Urinary bladder (tissue), 4 donors: ENCODE data around the gene EXOC3. TPM values are rescaled to one million over a fixed set of nuclear protein-coding genes. Genes with fewer than 3 reads are reported as not detected.

Experiments used
- DNase-seq: peaks from one replicate; pipeline ENCODE4 v3.0.0-alpha.2; 2015; ENCODE audit errors: extremely low spot score
- H3K27ac ChIP-seq: one replicate; pipeline ENCODE4 v1.5.1; 2013; ENCODE audit warnings: low read depth, mild to moderate bottlenecking, moderate library complexity
- H3K36me3 ChIP-seq: one replicate; pipeline ENCODE4 v1.6.1; 2013; ENCODE audit warnings: mild to moderate bottlenecking, moderate library complexity; ENCODE audit not compliant: insufficient read depth
- H3K4me1 ChIP-seq: one replicate; pipeline ENCODE4 v1.6.1; 2013; ENCODE audit warnings: mild to moderate bottlenecking, moderate library complexity; ENCODE audit not compliant: insufficient read depth
- H3K4me3 ChIP-seq: one replicate; pipeline ENCODE4 v1.5.1; 2013; ENCODE audit warnings: low read depth, low read length
- WGBS: extraction: QIAGEN DNeasy Blood & Tissue Kit; methylation state at CpG from one replicate; pipeline ENCODE4 v1.1.7; 2013; 5-methylcytosine and 5-hydroxymethylcytosine counted together
- polyA plus RNA-seq: library from polyadenylated mRNA; stranded (reverse); fragments of 200-250 nt; gene quantifications from one replicate; pipeline ENCODE4 v1.2.3, GENCODE V29; 2013
- total RNA-seq: library from RNA; depleted of rRNA; stranded (reverse); fragments of >200 nt; gene quantifications from one replicate; pipeline ENCODE4 v1.2.3, GENCODE V29; 2014
- donor health status: healthy with polysubstance abuse.
- donor health status: healthy.

The EXOC3 gene
- total and polyA plus RNA-seq, 2 donors = 31.7 to 61.4 TPM

GRCh38 chr5:475704-476101 is 32.7 kb downstream of the EXOC3 start:
- WGBS = 60% methylated on average over 8 of the region's 8 CpGs
- no peak for DNase-seq
- Histone ChIP-seq H3K36me3 (no peaks in the 10 kb centered on the region), H3K4me1 (peaks cover 3% of the 10 kb centered on the region), H3K27ac (no peak overlapping the region), H3K4me3 (no peak overlapping the region)

DNA sequence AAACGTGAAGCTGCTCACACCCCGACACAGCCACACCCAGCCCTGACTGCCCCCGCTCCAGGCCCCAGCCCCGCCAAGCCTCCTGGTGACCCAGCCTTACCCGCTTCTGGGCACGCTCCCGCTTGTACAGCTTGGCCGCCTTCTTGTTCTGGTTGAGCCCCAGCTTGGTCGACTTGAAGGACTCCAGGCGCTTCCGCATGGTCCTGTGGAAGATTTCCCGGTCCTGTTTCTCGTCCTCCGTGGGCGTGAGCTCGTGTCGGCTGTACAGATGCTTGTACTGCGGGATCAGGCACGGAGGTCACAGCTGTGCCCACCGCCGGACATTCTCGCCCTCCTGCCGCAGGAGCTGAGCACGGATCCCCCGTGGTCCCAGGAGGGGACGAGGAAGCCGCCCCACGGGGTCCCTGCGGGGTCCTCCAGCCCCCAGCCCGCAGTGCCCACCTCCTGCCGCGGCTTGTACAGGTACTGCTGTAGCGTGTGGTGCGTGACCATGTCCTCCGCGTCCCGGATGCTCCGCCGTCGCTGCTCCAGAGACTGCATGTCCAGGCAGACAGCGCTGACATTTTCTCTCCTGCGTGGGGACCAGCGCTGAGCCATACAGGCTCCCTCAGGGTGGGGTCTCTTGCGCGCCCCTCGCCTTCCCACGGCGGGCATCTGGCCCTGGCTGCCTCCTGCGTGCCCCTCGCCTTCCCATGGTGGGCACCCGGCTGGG is 33.3 kb downstream of the EXOC3 start:
- H3K4me3 ChIP-seq = no peak overlapping the region
- WGBS = 78% methylated on average over 51 of the region's 51 CpGs
- DNase-seq = no peak
- H3K27ac ChIP-seq = no peak overlapping the region
- H3K4me1 ChIP-seq = peaks cover 3% of the 10 kb centered on the region
- H3K36me3 ChIP-seq = no peaks in the 10 kb centered on the region

DNA sequence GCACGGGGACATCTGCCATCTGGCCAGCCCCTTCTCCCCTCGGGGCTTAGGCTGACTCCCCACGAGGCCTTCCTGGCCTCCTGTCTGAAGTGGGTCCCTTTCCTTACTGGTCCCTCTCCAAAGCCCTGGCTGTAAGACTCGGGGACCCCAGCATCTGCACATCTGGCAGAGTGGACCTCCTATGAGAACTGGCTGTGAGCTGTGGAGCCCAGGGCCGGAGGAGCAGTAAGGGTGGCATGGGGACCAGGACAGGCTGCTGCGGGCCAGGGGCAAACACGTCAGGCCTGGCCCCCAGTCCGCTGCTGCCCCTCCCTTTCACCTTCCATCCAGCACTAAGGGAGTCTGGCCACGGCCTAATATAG is 33.8 kb downstream of the EXOC3 start:
- Histone ChIP-seq H3K36me3 (no peaks in the 10 kb centered on the region), H3K4me1 (peaks cover 3% of the 10 kb centered on the region), H3K27ac (no peak overlapping the region), H3K4me3 (no peak overlapping the region)
- WGBS = 71% methylated on average over 9 of the region's 9 CpGs
- no peak for DNase-seq

- Histone ChIP-seq H3K4me3 (no peak overlapping the region), H3K4me1 (peaks cover 3% of the 10 kb centered on the region), H3K27ac (no peak overlapping the region), H3K36me3 (no peaks in the 10 kb centered on the region)
- DNase-seq = no peak
- 72% methylated on average over 19 of the region's 19 CpGs for WGBS
Observed at GRCh38 chr5:477247-477646, 34.3 kb downstream of the EXOC3 start.

DNA sequence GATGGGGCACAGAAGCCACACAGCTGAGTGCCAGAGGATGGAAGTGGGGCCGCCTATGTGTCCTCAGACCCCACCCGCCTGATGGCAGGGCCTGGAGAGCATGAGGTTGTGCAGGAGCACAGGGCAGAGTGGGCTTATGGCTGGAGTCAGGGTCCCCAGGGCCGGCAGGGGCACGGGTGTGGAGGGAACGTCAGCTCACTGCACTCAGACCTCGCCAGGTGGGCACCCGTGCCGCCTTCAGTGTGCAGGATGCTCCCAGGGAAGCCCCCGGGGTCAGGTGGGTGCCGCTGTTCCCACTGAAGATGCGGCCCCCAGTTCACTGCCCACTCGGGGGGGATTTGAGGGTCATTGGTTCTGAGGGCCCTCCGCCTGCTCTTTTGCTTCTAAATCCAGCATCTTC is 34.9 kb downstream of the EXOC3 start:
- DNase-seq = no peak
- Histone ChIP-seq H3K36me3 (no peaks in the 10 kb centered on the region), H3K27ac (no peak overlapping the region), H3K4me3 (no peak overlapping the region), H3K4me1 (peaks cover 3% of the 10 kb centered on the region)
- 84% methylated on average over 13 of the region's 13 CpGs for WGBS

- no peak overlapping the region for H3K4me3 ChIP-seq
- H3K36me3 ChIP-seq = no peaks in the 10 kb centered on the region
- peaks cover 3% of the 10 kb centered on the region for H3K4me1 ChIP-seq
- 68% methylated on average over 17 of the region's 18 CpGs for WGBS
- H3K27ac ChIP-seq = no peak overlapping the region
- no peak for DNase-seq
Observed at GRCh38 chr5:478369-478981, 35.5 kb downstream of the EXOC3 start.

DNA sequence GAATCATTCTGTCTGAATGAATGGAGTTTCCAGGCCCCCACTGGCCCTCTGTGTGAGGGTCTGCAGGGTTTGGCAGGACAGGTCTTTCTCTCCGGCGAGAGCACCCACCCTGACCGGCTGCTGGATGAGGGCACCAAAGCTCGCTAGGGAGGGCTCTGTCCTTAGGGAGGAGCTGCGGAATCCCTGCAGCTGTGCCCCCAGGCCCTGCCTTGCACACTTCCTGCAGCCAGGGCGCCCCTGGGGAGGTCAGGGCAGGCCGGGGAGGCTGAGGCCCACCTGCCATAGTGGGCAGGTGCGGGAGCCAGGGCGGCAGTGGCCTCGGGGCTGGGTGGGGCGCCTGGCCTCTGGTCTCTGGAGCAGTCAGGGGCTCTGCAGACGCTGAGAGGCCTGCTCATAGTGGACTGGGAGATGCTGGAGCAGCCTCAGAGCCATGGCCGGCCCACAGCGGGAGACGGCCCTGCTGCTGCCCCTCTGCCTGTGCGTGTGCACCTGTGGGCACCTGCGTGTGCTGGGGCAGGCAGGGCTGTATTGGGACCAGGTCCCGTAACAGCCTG is 36.1 kb downstream of the EXOC3 start:
- Histone ChIP-seq H3K4me1 (peaks cover 3% of the 10 kb centered on the region), H3K4me3 (no peak overlapping the region), H3K36me3 (no peaks in the 10 kb centered on the region), H3K27ac (no peak overlapping the region)
- WGBS = 77% methylated on average over 18 of the region's 18 CpGs
- no peak for DNase-seq

GRCh38 chr5:479566-480319 is 36.8 kb downstream of the EXOC3 start:
- no peak for DNase-seq
- no peak overlapping the region for H3K4me3 ChIP-seq
- 75% methylated on average over 34 of the region's 34 CpGs for WGBS
- peaks cover 3% of the 10 kb centered on the region for H3K4me1 ChIP-seq
- H3K36me3 ChIP-seq = no peaks in the 10 kb centered on the region
- H3K27ac ChIP-seq = no peak overlapping the region

- WGBS = 80% methylated on average over 23 of the region's 23 CpGs
- DNase-seq = no peak
Observed at GRCh38 chr5:481347-481746, 38.4 kb downstream of the EXOC3 start.

DNA sequence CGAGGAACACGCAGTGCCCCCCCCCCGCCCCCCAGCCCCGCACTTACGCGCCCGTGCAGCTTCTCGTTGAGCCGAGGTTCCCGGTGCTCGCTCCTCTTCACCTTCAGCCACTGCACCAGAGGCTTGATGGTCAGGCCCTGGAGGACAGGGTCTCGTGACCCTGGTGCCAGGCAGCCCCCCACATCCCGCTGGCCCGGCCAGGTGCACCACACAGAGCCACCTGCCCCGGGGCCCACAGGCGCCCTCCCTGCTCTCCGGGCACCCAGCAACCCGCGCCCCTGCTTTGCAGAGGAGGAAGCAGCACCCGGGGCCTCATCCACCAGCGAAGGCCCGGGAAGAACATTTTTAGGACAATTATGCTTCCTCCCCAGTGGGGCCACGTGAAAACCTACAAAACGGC is 39.0 kb downstream of the EXOC3 start:
- no peaks in the 10 kb centered on the region for H3K4me1 ChIP-seq
- no peak for DNase-seq
- H3K4me3 ChIP-seq = no peak overlapping the region
- H3K27ac ChIP-seq = no peak overlapping the region
- no peaks in the 10 kb centered on the region for H3K36me3 ChIP-seq
- 74% methylated on average over 23 of the region's 24 CpGs for WGBS

More at GRCh38 chr5:481347-481746, 38.4 kb downstream of the EXOC3 start:
- Histone ChIP-seq H3K4me3 (no peak overlapping the region), H3K36me3 (no peaks in the 10 kb centered on the region), H3K27ac (no peak overlapping the region), H3K4me1 (no peaks in the 10 kb centered on the region)

DNA sequence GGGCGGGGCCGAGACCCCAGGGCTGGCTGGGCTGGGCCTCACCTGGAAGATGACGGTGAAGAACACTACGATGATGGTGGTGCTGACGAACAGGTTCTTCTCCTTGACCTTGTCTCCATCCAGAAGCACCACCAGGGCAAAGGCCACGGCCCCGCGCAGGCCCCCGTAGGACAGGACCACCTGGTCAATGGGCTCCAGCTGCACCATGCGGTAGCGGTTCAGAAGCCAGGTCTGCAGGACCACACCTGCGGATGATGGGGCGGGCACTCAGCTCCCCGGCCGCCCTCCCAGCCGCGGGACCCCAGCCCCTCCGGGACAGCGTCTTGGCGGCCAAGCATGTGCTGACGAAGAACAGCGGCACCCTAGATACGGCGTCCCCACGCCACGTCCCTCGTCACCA is 39.5 kb downstream of the EXOC3 start:
- Histone ChIP-seq H3K4me3 (no peak overlapping the region), H3K36me3 (no peaks in the 10 kb centered on the region), H3K4me1 (no peaks in the 10 kb centered on the region), H3K27ac (no peak overlapping the region)
- no peak for DNase-seq
- WGBS = 94% methylated on average over 27 of the region's 27 CpGs

DNA sequence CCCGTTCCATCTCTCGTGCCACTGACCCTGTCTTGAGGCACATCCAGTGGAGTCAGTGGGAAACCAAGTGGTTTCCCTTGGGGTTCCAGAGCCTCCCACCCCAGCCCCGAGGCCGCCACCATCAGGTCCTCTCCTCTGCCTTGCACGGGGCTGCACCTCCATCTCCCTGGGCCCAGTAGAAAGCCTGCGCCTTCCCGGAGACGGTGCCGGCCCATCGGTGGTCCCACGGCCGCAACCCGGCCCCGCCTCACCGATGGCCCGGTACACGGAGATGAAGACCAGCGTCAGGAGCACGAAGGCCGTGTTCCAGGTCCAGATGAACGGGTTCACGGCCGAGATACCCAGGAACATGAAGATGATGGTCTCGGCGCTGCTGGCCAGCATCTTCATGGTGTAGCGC is 40.0 kb downstream of the EXOC3 start:
- H3K27ac ChIP-seq = no peak overlapping the region
- H3K4me3 ChIP-seq = no peak overlapping the region
- no peak for DNase-seq
- H3K36me3 ChIP-seq = no peaks in the 10 kb centered on the region
- H3K4me1 ChIP-seq = no peaks in the 10 kb centered on the region
- WGBS = 93% methylated on average over 26 of the region's 26 CpGs

- H3K36me3 ChIP-seq = no peaks in the 10 kb centered on the region
- H3K4me1 ChIP-seq = no peaks in the 10 kb centered on the region
- H3K27ac ChIP-seq = no peak overlapping the region
- H3K4me3 ChIP-seq = no peak overlapping the region
- no peak for DNase-seq
- 83% methylated on average over 34 of the region's 34 CpGs for WGBS
Observed at GRCh38 chr5:483434-484140, 40.6 kb downstream of the EXOC3 start.
